Measurements from ENCODE around the gene SPEF1.

- TF ChIP-seq POLR2A (IDR thresholded peaks at IDR 0.05) (no peak), CTCF (IDR thresholded peaks at IDR 0.05 in 8 of 11, conservative IDR thresholded peaks at IDR 0.05 in 3 of 11) (no peak)
Measured at GRCh38 chr20:3771552-3772058, 9.6 kb downstream of the SPEF1 start.
